ENCODE results near the gene TSEN54. TPM values are rescaled to one million over a fixed set of nuclear protein-coding genes. Genes with fewer than 3 reads are reported as not detected.
"Not testable (repeated sequence)": the region's sequence is repeated elsewhere in the genome, so short reads cannot be mapped to it uniquely, and the experiment has no call there.

TSEN54 gene
- polyA plus RNA-seq, 2 donors = 25.1 to 31.5 TPM

DNA sequence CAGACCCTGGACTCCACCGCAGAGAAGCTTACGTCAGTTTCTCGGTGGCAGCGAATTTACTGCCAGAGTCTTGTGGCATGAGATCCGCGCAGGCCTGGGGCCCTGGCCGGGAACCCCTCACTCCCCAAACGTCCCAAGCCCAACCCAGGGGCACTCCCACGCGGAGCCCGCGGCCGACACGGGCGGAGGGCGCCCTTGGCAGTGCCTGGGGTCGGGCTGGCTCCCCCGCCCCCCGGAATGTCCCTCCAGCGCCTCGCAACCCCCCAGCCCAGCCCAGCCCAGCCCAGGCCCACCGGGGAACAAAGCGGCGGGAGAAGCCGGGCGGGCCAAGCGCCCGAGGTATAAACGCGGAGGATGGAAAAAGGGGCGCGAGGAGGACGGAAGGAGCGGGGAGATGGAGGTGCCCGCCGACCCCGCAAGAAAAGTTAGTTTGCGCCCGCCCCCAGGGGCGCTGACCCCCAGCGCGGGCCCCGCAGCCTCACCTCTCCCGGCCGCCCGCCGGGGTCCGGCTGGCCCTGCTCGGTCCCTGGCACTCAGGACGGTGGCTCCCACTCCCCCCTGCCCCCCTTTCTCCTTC is 1.3 kb upstream of the TSEN54 start:
- Histone ChIP-seq H3K9me3 (ENCODE audit: control insufficient read depth in 2 of 2, insufficient read depth in 1 of 2, low read depth in 1 of 2, low read length in 1 of 2) (no peaks in the 10 kb centered on the region), H3K27ac (ENCODE audit: low read depth in 2 of 2, low read length in 1 of 2) (peak overlapping the region; percentile 81 to 82), H3K4me3 (ENCODE audit: low read depth in 1 of 2, low read length in 2 of 2) (peak overlapping the region; percentile 75 to 82), H3K27me3 (ENCODE audit: control insufficient read depth in 1 of 2, insufficient read depth in 2 of 2, low read length in 2 of 2) (no peaks in the 10 kb centered on the region), H3K4me1 (ENCODE audit: control insufficient read depth in 2 of 2, insufficient read depth in 2 of 2, low read length in 1 of 2) (peaks cover 7 to 17% of the 10 kb centered on the region in 2 donors), H3K36me3 (ENCODE audit: control insufficient read depth in 2 of 2, insufficient read depth in 2 of 2, low read length in 1 of 2) (peaks cover 0 to 2% of the 10 kb centered on the region in 2 donors)
- 1 to 2% methylated on average over 25 to 50 of the region's 50 CpGs for WGBS, 2 donors

DNA sequence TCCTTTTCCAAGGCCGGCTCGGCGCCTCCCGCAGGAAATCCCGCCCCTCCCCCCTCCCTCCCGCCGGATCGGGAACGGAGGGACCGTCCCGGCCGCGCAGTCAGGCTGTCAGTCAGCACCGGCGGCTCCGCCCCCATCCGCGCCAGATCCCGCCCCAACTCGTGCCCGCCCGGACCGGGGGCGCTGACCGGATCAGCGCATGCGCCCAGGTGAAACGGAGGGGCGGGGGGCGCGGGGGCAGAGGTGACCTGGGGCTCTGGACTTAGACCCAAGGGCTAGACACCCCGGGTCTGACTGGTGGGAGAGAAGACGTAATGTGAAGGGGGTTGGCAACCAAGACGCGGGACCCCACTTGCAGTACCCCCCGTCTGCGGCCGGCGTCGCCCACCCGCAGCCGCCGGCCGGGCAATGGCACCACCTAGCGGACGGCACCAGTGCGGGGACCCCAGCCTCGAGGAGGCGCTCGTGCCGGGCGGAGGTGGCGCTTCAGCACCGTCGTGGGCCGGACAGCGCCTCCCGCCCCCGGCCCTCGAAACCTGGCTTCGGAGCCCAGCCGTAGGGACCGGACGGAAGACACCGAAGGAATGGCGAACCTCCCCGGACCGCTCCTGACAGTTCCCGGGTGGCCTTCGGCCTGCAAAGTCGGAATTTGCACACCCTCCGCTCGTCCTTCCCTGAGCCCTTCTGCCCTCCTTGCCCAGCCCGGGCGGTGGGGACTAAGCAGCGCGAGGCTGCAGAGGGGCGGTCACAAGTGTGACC is 653 bp upstream of the TSEN54 start, which contains the start of gene CASKIN2:
TSS of gene CASKIN2 (minus strand) at position 42 of the 759 bp plus-strand sequence. CDS start 1,733 bp downstream, outside the sequence.
- Histone ChIP-seq H3K27me3 (ENCODE audit: control insufficient read depth in 1 of 2, insufficient read depth in 2 of 2, low read length in 2 of 2) (no peaks in the 10 kb centered on the region), H3K4me3 (ENCODE audit: low read depth in 1 of 2, low read length in 2 of 2) (peak within 1 kb of the TSS; percentile 75 to 82), H3K9me3 (ENCODE audit: control insufficient read depth in 2 of 2, insufficient read depth in 1 of 2, low read depth in 1 of 2, low read length in 1 of 2) (no peaks in the 10 kb centered on the region), H3K27ac (ENCODE audit: low read depth in 2 of 2, low read length in 1 of 2) (peak within 1 kb of the TSS; percentile 82 to 85), H3K4me1 (ENCODE audit: control insufficient read depth in 2 of 2, insufficient read depth in 2 of 2, low read length in 1 of 2) (peaks cover 7 to 17% of the 10 kb centered on the region in 2 donors), H3K36me3 (ENCODE audit: control insufficient read depth in 2 of 2, insufficient read depth in 2 of 2, low read length in 1 of 2) (peaks cover 0 to 2% of the 10 kb centered on the region in 2 donors)
- 0% methylated on average over 53 to 78 of the region's 78 CpGs for WGBS, 2 donors

DNA sequence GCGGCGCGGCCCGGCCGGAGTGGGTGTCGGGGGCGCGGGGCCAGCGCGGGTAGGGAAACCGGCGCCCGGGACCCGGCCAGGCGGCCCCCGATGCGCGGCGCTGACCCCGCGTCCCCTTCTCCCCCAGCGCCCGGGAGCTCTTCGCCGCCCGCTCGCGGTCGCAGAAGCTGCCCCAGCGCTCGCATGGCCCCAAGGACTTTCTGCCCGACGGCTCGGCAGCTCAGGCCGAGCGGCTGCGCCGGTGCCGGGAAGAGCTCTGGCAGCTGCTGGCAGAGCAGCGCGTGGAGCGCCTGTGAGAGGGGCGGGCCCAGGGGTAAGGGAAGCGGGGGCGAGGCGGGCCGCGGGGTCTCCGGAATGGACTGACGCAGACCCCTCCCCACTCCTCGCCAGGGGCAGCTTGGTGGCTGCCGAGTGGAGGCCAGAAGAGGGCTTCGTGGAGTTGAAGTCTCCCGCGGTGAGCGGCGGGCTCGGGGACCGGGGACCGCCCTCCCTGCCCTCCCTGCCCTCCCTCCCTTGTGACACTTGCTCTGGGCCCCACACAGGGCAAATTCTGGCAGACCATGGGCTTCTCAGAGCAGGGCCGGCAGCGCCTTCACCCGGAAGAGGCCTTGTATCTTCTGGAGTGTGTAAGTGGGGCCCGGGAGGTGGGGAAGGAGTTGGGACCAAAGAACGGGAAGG is 430 bp downstream of the TSEN54 start:
- 0 to 1% methylated on average over 55 to 65 of the region's 65 CpGs for WGBS, 2 donors
- Histone ChIP-seq H3K4me3 (ENCODE audit: low read depth in 1 of 2, low read length in 2 of 2) (peak overlapping the region; percentile 75 to 82), H3K27ac (ENCODE audit: low read depth in 2 of 2, low read length in 1 of 2) (peak overlapping the region in 1 of 2 donors; percentile 68), H3K9me3 (ENCODE audit: control insufficient read depth in 2 of 2, insufficient read depth in 1 of 2, low read depth in 1 of 2, low read length in 1 of 2) (no peaks in the 10 kb centered on the region), H3K4me1 (ENCODE audit: control insufficient read depth in 2 of 2, insufficient read depth in 2 of 2, low read length in 1 of 2) (peaks cover 7 to 16% of the 10 kb centered on the region in 2 donors), H3K36me3 (ENCODE audit: control insufficient read depth in 2 of 2, insufficient read depth in 2 of 2, low read length in 1 of 2) (peaks cover 0 to 2% of the 10 kb centered on the region in 2 donors), H3K27me3 (ENCODE audit: control insufficient read depth in 1 of 2, insufficient read depth in 2 of 2, low read length in 2 of 2) (no peaks in the 10 kb centered on the region)

DNA sequence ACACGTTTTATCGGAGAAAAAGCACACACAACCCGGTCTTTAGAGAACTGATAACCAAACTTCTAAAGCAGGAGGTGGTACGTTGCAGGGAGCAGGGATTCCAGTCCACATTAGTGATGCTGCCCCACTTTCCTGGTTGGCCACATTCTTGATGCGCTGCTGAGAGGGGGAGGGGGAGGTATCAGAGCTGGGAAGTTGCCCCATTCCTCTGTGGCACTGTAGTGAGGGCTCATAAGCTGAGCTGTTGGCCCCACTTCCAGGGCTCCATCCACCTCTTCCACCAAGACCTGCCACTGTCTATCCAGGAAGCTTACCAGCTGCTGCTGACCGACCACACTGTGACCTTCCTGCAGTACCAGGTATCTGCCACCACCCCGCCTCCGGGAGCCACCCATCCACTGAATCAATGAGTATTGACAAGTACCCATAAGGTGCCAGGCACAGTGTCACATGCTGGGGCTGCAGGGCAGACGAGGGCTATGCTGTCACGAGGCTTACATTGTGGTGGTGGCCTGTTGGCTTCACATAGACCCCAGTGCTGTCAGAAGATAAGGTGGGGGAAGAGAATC is 1.1 kb downstream of the TSEN54 start:
- Histone ChIP-seq H3K9me3 (ENCODE audit: control insufficient read depth in 2 of 2, insufficient read depth in 1 of 2, low read depth in 1 of 2, low read length in 1 of 2) (no peaks in the 10 kb centered on the region), H3K36me3 (ENCODE audit: control insufficient read depth in 2 of 2, insufficient read depth in 2 of 2, low read length in 1 of 2) (peaks cover 0 to 6% of the 10 kb centered on the region in 2 donors), H3K27me3 (ENCODE audit: control insufficient read depth in 1 of 2, insufficient read depth in 2 of 2, low read length in 2 of 2) (no peaks in the 10 kb centered on the region), H3K4me1 (ENCODE audit: control insufficient read depth in 2 of 2, insufficient read depth in 2 of 2, low read length in 1 of 2) (peaks cover 5 to 14% of the 10 kb centered on the region in 2 donors), H3K27ac (ENCODE audit: low read depth in 2 of 2, low read length in 1 of 2) (peak overlapping the region in 1 of 2 donors; percentile 68), H3K4me3 (ENCODE audit: low read depth in 1 of 2, low read length in 2 of 2) (peak overlapping the region; percentile 75 to 82)
- WGBS, 2 donors = 16 to 27% methylated on average over 10 of the region's 10 CpGs

DNA sequence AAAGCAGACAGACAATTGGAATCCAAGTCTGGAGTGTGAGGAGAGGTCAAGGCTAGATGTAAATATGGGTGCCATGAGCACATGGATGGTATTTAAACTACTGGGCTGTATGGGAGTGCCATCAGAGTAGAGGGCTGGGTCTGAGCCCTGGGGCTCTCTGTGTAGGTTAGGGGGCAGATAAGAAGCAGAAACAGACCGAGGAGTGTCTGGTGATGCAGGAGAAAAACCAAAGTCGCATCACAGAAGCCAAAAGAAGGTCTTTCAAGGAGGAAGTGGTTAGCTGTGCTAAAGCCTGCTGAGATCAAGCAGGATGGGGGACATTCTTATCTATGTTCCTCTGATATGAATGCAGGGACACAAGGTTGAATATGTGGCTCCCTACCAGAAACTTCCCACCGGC is 1.9 kb downstream of the TSEN54 start:
- Histone ChIP-seq H3K4me1 (ENCODE audit: control insufficient read depth in 2 of 2, insufficient read depth in 2 of 2, low read length in 1 of 2) (peaks cover 5 to 14% of the 10 kb centered on the region in 2 donors), H3K27ac (ENCODE audit: low read depth in 2 of 2, low read length in 1 of 2) (no peak overlapping the region), H3K9me3 (ENCODE audit: control insufficient read depth in 2 of 2, insufficient read depth in 1 of 2, low read depth in 1 of 2, low read length in 1 of 2) (no peaks in the 10 kb centered on the region), H3K27me3 (ENCODE audit: control insufficient read depth in 1 of 2, insufficient read depth in 2 of 2, low read length in 2 of 2) (no peaks in the 10 kb centered on the region), H3K36me3 (ENCODE audit: control insufficient read depth in 2 of 2, insufficient read depth in 2 of 2, low read length in 1 of 2) (peaks cover 0 to 6% of the 10 kb centered on the region in 2 donors), H3K4me3 (ENCODE audit: low read depth in 1 of 2, low read length in 2 of 2) (no peak overlapping the region)
- WGBS, 2 donors = 67 to 79% methylated on average over 3 of the region's 3 CpGs

DNA sequence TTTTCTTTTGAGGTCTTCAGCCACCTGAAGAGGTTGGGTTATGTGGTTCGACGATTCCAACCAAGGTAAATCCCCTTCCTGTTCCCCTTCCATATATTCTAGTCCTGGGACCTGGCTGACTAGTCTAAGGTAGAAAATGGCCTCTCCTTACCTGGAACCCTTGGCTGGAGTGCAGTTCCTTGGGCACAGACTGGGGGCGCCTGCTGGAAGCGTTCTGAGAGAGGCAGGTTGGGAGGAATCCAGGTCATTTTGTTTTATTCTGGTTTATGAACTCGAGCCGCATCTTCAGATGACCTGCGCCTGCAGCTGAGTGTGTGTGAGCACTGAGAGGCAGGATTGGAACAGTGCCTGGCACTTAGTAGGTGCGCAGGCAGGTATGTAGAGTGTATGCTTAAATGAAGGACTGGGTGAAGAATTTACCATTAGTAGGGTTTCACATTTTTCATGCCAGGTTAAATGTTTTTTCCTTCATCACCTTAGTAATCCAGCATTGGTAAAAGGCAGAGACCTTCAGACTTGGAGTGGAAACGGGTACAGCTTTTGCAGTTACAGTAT is 2.7 kb downstream of the TSEN54 start:
- Histone ChIP-seq H3K36me3 (ENCODE audit: control insufficient read depth in 2 of 2, insufficient read depth in 2 of 2, low read length in 1 of 2) (peaks cover 0 to 6% of the 10 kb centered on the region in 2 donors), H3K4me1 (ENCODE audit: control insufficient read depth in 2 of 2, insufficient read depth in 2 of 2, low read length in 1 of 2) (peaks cover under 1 to 11% of the 10 kb centered on the region in 2 donors), H3K9me3 (ENCODE audit: control insufficient read depth in 2 of 2, insufficient read depth in 1 of 2, low read depth in 1 of 2, low read length in 1 of 2) (no peaks in the 10 kb centered on the region), H3K27me3 (ENCODE audit: control insufficient read depth in 1 of 2, insufficient read depth in 2 of 2, low read length in 2 of 2) (no peaks in the 10 kb centered on the region), H3K27ac (ENCODE audit: low read depth in 2 of 2, low read length in 1 of 2) (no peak overlapping the region), H3K4me3 (ENCODE audit: low read depth in 1 of 2, low read length in 2 of 2) (no peak overlapping the region)
- WGBS, 2 donors = 90% methylated on average over 9 of the region's 9 CpGs

DNA sequence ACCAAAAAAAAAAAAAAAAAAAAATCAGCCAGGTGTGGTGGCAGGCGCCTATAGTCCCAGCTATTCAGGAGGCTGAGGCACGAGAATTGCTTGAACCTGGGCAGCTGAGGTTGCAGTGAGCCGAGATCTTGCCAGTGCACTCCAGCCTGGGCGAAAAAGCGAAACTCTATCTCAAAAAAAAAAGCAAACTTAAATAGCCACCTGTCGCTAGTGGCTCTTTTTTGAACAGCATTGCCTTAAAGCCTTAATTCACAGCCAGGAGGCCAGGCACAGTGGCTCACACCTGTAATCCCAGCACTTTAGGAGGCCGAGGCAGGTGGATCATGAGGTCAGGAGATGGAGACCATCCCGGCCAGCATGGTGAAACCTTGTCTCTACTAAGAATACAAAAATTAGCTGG is 4.1 kb downstream of the TSEN54 start:
- H3K36me3 ChIP-seq (ENCODE audit: control insufficient read depth in 2 of 2, insufficient read depth in 2 of 2, low read length in 1 of 2); H3K4me3 ChIP-seq (ENCODE audit: low read depth in 1 of 2, low read length in 2 of 2); H3K27me3 ChIP-seq (ENCODE audit: control insufficient read depth in 1 of 2, insufficient read depth in 2 of 2, low read length in 2 of 2); H3K4me1 ChIP-seq (ENCODE audit: control insufficient read depth in 2 of 2, insufficient read depth in 2 of 2, low read length in 1 of 2); H3K9me3 ChIP-seq (ENCODE audit: control insufficient read depth in 2 of 2, insufficient read depth in 1 of 2, low read depth in 1 of 2, low read length in 1 of 2); H3K27ac ChIP-seq (ENCODE audit: low read depth in 2 of 2, low read length in 1 of 2): not testable (repeated sequence)
- WGBS, 2 donors = 92 to 94% methylated on average over 8 of the region's 8 CpGs

DNA sequence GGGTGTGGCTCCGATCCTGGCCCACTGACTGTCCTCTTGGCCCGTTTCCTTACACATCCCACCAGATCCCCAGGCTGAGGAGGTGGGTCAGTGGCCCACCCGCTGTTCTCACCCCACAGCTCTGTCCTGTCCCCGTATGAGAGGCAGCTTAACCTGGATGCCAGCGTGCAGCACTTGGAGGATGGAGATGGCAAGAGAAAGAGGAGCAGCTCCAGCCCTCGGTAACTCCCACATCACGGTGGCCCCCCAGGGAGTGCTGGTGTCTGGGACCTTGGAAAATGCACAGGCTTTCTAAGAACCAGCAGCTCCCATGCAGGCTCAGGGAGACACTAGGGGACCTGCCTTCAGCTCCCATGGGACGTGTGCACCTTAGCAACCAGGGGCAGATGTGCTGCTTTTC is 5.0 kb downstream of the TSEN54 start:
- no peak overlapping the region for H3K4me3 ChIP-seq (ENCODE audit: low read depth in 1 of 2, low read length in 2 of 2)
- WGBS, 2 donors = 91 to 92% methylated on average over 8 of the region's 8 CpGs

More for the DNA sequence above, 5.0 kb downstream of the TSEN54 start:
- Histone ChIP-seq H3K4me1 (ENCODE audit: control insufficient read depth in 2 of 2, insufficient read depth in 2 of 2, low read length in 1 of 2) (peaks cover 4 to 6% of the 10 kb centered on the region in 2 donors), H3K9me3 (ENCODE audit: control insufficient read depth in 2 of 2, insufficient read depth in 1 of 2, low read depth in 1 of 2, low read length in 1 of 2) (no peaks in the 10 kb centered on the region), H3K27me3 (ENCODE audit: control insufficient read depth in 1 of 2, insufficient read depth in 2 of 2, low read length in 2 of 2) (no peaks in the 10 kb centered on the region), H3K36me3 (ENCODE audit: control insufficient read depth in 2 of 2, insufficient read depth in 2 of 2, low read length in 1 of 2) (peaks cover 0 to 6% of the 10 kb centered on the region in 2 donors), H3K27ac (ENCODE audit: low read depth in 2 of 2, low read length in 1 of 2) (no peak overlapping the region)

Data from esophagus (tissue), 2 donors.